CD14-positive monocyte (primary cell): ENCODE data around the gene NEDD4L. TPM values are rescaled to one million over a fixed set of nuclear protein-coding genes. Genes with fewer than 3 reads are reported as not detected.

Experiments used
- DNase-seq, 3 donors: peaks; one replicate each; pipeline ENCODE4 v3.0.0-alpha.2; 2011 to 2022
- H2AFZ ChIP-seq: 2 replicates; pipeline ENCODE4 v1.6.0; 2012; ENCODE audit warnings: mild to moderate bottlenecking, low read depth, low read length, inconsistent platforms; ENCODE audit not compliant: insufficient read depth, poor library complexity, severe bottlenecking
- H3K27ac ChIP-seq, 2 donors: 1 replicate in 1 of 2; 2 replicates in 1 of 2; pipeline ENCODE4 v1.5.1; 2012 to 2013; ENCODE audit warnings: low read length in 2 of 2, control low read depth in 1 of 2, inconsistent platforms in 1 of 2, low read depth in 1 of 2, mild to moderate bottlenecking in 1 of 2
- H3K27me3 ChIP-seq, 2 donors: one replicate each; pipeline versions ENCODE4 v1.6.0 to v1.6.1; 2011 to 2013; ENCODE audit warnings: low read length in 2 of 2; ENCODE audit not compliant: control insufficient read depth in 2 of 2, insufficient read depth in 2 of 2
- H3K36me3 ChIP-seq, 2 donors: replicated peaks in 1 of 2; 1 replicate in 1 of 2; 2 replicates in 1 of 2; pipeline versions ENCODE4 v1.5.1 to v1.6.1; 2012 to 2013; ENCODE audit warnings: low read length in 2 of 2, control low read depth in 1 of 2, inconsistent platforms in 1 of 2, mild to moderate bottlenecking in 1 of 2; ENCODE audit not compliant: insufficient read depth in 2 of 2, control insufficient read depth in 1 of 2
- H3K4me1 ChIP-seq, 2 donors: 1 replicate in 1 of 2; 2 replicates in 1 of 2; pipeline versions ENCODE4 v1.5.1 to v1.6.1; 2012 to 2013; ENCODE audit warnings: low read length in 2 of 2, control low read depth in 1 of 2, inconsistent platforms in 1 of 2, mild to moderate bottlenecking in 1 of 2, moderate library complexity in 1 of 2; ENCODE audit not compliant: insufficient read depth in 2 of 2, control insufficient read depth in 1 of 2
- H3K4me2 ChIP-seq: replicated peaks from 2 replicates; pipeline ENCODE3; 2012; ENCODE audit warnings: low read length, moderate library complexity, mild to moderate bottlenecking; ENCODE audit not compliant: poor library complexity, severe bottlenecking; ENCODE audit errors: extremely low read depth
- H3K4me3 ChIP-seq, 3 experiments: fragments of 200-600 bp in 1 of 3; sonication (generic) in 1 of 3; replicated peaks in 1 of 3; 1 replicate in 2 of 3; 2 replicates in 1 of 3; pipeline ENCODE4 v1.5.1; 2011 to 2013; ENCODE audit warnings: low read length in 3 of 3, mild to moderate bottlenecking in 3 of 3, control low read depth in 2 of 3, low read depth in 2 of 3, inconsistent platforms in 1 of 3, moderate library complexity in 1 of 3
- H3K79me2 ChIP-seq: 2 replicates; pipeline ENCODE4 v1.6.0; 2012; ENCODE audit warnings: mild to moderate bottlenecking, control low read depth, inconsistent platforms, low read length, moderate library complexity; ENCODE audit not compliant: insufficient read depth
- H3K9ac ChIP-seq: 2 replicates; pipeline ENCODE4 v1.6.0; 2017; ENCODE audit warnings: low read length, mild to moderate bottlenecking; ENCODE audit not compliant: insufficient read depth, poor library complexity, severe bottlenecking
- H3K9me3 ChIP-seq, 2 donors: replicated peaks in 1 of 2; 1 replicate in 1 of 2; 2 replicates in 1 of 2; pipeline versions ENCODE4 v1.5.1 to v1.6.1; 2012 to 2013; ENCODE audit warnings: low read length in 2 of 2, control low read depth in 1 of 2; ENCODE audit not compliant: control insufficient read depth in 1 of 2, insufficient read depth in 1 of 2
- H4K20me1 ChIP-seq: 2 replicates; pipeline ENCODE4 v1.6.0; 2012; ENCODE audit warnings: mild to moderate bottlenecking, low read length, control low read depth, moderate library complexity; ENCODE audit not compliant: insufficient read depth
- H3K27ac Mint-ChIP-seq, 7 donors: one replicate each; pipeline ENCODE4 v1.8.0; 2020; ENCODE audit warnings: mild to moderate bottlenecking in 7 of 7, mixed read lengths in 7 of 7, moderate library complexity in 6 of 7, inconsistent platforms in 2 of 7
- H3K27me3 Mint-ChIP-seq, 3 donors: one replicate each; pipeline ENCODE4 v1.8.0; 2021 to 2022; ENCODE audit warnings: low read depth in 3 of 3, mild to moderate bottlenecking in 3 of 3, mixed read lengths in 3 of 3, moderate library complexity in 3 of 3, inconsistent platforms in 1 of 3
- H3K36me3 Mint-ChIP-seq, 2 donors: one replicate each; pipeline ENCODE4 v1.8.0; 2020; ENCODE audit warnings: mixed read lengths in 2 of 2, inconsistent platforms in 1 of 2, mild to moderate bottlenecking in 1 of 2
- H3K4me1 Mint-ChIP-seq: one replicate; pipeline ENCODE4 v1.8.0; 2020; ENCODE audit warnings: mild to moderate bottlenecking, mixed read lengths
- H3K4me3 Mint-ChIP-seq, 2 donors: one replicate each; pipeline ENCODE4 v1.8.0; 2020; ENCODE audit warnings: mild to moderate bottlenecking in 2 of 2, mixed read lengths in 2 of 2, moderate library complexity in 1 of 2
- H3K9me3 Mint-ChIP-seq, 7 donors: one replicate each; pipeline ENCODE4 v1.8.0; 2020 to 2022; ENCODE audit warnings: mixed read lengths in 7 of 7, mild to moderate bottlenecking in 6 of 7, moderate library complexity in 6 of 7, inconsistent platforms in 2 of 7
- CTCF ChIP-seq: fragments of 200-600 bp; IDR thresholded peaks from one replicate; pipeline ENCODE4 v1.8.0; 2022; ENCODE audit warnings: antibody characterized with exemption, mild to moderate bottlenecking
- WGBS: methylation state at CpG from one replicate; pipeline ENCODE4 v1.1.5; 2013; ENCODE audit warnings: missing lambda C conversion rate; ENCODE audit not compliant: insufficient coverage; 5-methylcytosine and 5-hydroxymethylcytosine counted together
- intact Hi-C, 2 donors: fragments of 100-400 bp; cut with micrococcal nuclease; formaldehyde crosslinking; loops; one replicate each; pipeline versions ENCODE4 v1.15.0 to v1.15.1; 2023
- polyA plus RNA-seq, 3 donors: library from polyadenylated mRNA; depleted of rRNA in 1 of 3; unstranded in 2 of 3; stranded (reverse) in 1 of 3; fragments of 300-500 nt in 2 of 3; fragments of >200 nt in 1 of 3; fragmentation: Illumina TruSeq in 2 of 3; gene quantifications; 1 replicate in 2 of 3; 2 replicates in 1 of 3; pipeline ENCODE4 v1.2.3, GENCODE V29; 2012 to 2021

The NEDD4L gene
- polyA plus RNA-seq, 3 donors: 2.5 to 5.2 (median 4.5) TPM

DNA sequence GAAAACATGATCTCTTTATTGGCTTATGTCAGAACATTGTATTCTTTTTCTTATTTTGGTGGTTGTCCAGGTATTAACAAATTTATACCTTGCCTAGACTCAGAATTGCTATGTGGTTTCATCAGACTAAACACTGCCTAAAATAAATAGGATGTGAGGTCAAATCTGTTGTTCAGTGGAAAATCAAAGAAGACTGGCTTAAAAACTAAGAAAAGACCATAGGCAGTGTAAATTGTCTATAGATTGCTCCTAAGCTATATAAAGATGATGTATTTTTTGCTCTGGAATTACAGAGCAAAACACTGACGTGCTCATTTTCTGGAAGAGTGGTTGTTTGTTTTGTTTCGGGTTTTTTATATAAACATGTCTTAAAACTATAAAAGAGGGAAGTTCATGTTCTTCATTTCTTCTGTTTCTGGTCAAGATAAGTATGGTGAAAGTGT, 318.8 kb downstream of the NEDD4L start:
- intact Hi-C loops: no loop called here
- H3K27ac Mint-ChIP-seq: peak overlapping the region; percentile 55 to 96 (median 87)

GRCh38 chr18:58363767-58364540, 319.9 kb downstream of the NEDD4L start:
- Histone ChIP-seq H2AFZ (no peak overlapping the region), H3K9ac (no peak overlapping the region), H3K9me3 (no peaks in the 10 kb centered on the region), H3K79me2 (no peaks in the 10 kb centered on the region), H3K36me3 (no peaks in the 10 kb centered on the region), H3K4me2 (no peak overlapping the region), H3K4me1 (peaks cover 9 to 19% of the 10 kb centered on the region in 2 donors), H3K27me3 (no peaks in the 10 kb centered on the region), H3K27ac (no peak overlapping the region), H3K4me3 (no peak overlapping the region), H4K20me1 (no peaks in the 10 kb centered on the region)
- DNase-seq: peak in 2 of 3 donors; percentile 5 to 45
- no CpG with 5 or more reads among the region's 6 CpGs for WGBS
- Mint-ChIP-seq H3K9me3 (no peaks in the 10 kb centered on the region), H3K27ac (peak overlapping the region in 1 of 7 donors; percentile 68), H3K4me3 (no peak overlapping the region), H3K36me3 (peaks cover 6 to 8% of the 10 kb centered on the region in 2 donors), H3K4me1 (peaks cover 18% of the 10 kb centered on the region), H3K27me3 (peaks cover 0 to 3% (median 0%) of the 10 kb centered on the region in 3 donors)
- no peak for TF ChIP-seq CTCF
- intact Hi-C loops: no loop called here

More for the DNA sequence above, 318.8 kb downstream of the NEDD4L start:
- no peaks in the 10 kb centered on the region for H3K27me3 ChIP-seq
- H3K27ac ChIP-seq: peak overlapping the region in 1 of 2 donors; percentile 70
- no CpG with 5 or more reads among the region's 2 CpGs for WGBS
- H3K4me1 ChIP-seq: peaks cover 9 to 19% of the 10 kb centered on the region in 2 donors
- H2AFZ ChIP-seq: no peak overlapping the region
- Mint-ChIP-seq H3K27me3 (peaks cover 0 to 3% (median 0%) of the 10 kb centered on the region in 3 donors), H3K4me1 (peaks cover 18% of the 10 kb centered on the region), H3K4me3 (no peak overlapping the region), H3K36me3 (peaks cover 6 to 8% of the 10 kb centered on the region in 2 donors), H3K9me3 (no peaks in the 10 kb centered on the region)
- peak in 1 of 3 donors; percentile 9 for DNase-seq
- no peaks in the 10 kb centered on the region for H4K20me1 ChIP-seq
- H3K9ac ChIP-seq: no peak overlapping the region
- no peak for TF ChIP-seq CTCF
- no peaks in the 10 kb centered on the region for H3K79me2 ChIP-seq
- H3K36me3 ChIP-seq: no peaks in the 10 kb centered on the region
- no peak overlapping the region for H3K4me3 ChIP-seq
- no peak overlapping the region for H3K4me2 ChIP-seq
- H3K9me3 ChIP-seq: no peaks in the 10 kb centered on the region
